Activated naive CD8-positive, alpha-beta T cell treated with anti-CD3 and anti-CD28 coated beads, Interleukin-2, amount 50 U/mL, for 16 hours (primary cell): ENCODE measurements around the gene PDCD1.

Experiments
- DNase-seq: peaks from one replicate; pipeline ENCODE4 v3.0.0-alpha.2; 2020; ENCODE audit warnings: low read depth, low spot score

The PDCD1 gene

DNA sequence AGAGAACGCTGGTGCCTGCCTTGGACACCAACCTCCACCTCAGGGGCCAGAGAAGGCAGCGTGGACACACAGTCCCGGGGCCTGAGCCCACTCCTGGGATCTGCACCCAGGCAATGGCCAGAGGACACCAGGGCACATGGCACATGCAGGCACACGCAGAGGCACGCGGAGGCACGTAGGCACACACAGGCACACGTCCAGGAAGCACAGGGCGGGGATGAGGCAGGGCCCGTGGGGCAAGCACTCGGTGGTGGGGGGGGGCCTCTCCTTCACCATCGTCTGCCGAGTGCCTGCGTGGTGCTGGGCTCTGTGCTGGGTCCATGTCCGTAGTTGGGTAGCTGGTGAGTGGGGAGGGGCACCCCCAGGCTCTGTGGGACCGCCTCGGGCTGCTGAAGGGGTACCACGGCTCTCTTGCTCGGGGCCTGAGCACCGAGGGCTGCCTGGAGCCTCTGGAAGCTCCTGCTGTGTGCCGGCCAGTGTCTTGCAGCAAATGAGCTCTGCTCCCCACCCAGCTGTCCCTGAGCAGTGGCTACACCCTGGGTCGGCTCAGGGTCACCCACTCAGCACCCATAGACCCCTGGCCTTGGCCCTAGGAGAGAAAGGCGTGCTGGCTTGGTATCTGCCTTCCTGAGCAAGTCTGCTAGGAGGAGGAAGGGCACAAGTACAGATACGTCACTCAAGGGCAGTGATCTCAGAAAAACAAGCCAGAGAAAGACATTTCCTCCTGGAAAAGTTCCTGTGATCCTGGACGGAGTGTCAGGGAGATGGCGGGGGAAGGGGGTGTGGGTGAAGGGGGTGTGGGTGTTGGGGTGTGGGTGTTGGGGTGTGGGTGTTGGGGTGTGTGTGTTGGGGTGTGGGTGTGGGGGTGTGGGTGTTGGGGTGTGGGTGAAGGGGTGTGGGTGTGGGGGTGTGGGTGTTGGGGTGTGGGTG, 37.3 kb upstream of the PDCD1 start:
- no peak for DNase-seq

DNA sequence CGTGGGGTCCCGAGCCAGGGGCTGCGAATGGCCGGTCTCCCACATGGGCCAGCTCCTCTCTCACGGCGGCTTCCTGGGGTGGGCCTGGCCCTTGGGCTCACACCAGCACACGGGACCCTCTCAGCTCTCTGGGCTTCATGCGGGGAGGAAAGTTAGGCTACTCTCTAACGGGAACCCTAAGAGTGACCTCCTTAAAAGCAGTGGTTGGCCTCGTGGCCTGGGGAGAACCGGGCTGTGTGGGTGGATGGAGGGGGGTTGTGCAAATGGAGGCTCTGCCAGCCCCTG, 36.7 kb upstream of the PDCD1 start:
- DNase-seq, result no peak

DNA sequence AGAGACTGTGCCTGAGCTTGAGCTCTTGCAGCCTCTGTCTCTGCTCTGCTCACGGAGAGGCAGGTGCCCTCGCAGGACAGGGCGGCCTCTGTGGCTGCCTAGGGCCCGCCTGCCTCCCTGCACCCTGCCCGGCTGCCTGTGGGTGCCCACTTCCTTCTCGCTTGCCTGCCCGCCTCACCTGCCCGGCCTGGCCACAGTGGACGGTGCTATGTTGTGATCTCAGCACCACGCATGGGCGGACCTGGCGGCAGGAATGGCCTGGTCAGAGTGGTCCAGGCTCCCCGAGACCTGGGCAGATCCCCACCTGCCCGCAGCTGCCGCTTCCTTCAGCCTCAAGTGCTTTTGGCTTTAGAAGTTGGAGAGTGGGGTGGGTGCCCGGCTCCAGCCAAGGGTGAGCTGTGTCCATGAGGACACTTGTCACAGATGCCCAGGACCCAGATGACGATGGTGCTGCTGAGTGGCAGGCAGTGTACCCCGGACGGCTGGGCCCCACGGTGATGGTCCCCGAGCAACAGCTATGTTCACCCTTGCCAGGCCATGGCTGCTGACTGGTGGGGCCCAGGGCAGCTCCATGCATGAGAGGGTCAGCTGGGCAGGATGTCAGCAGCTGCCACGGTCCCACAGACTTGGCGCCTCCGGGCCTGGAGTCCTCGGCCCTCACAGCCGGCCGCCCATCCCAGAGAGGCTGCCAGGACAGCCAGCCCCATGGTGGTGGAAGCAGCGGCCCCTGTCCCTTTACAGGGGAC, 36.2 kb upstream of the PDCD1 start:
- DNase-seq, result no peak

DNA sequence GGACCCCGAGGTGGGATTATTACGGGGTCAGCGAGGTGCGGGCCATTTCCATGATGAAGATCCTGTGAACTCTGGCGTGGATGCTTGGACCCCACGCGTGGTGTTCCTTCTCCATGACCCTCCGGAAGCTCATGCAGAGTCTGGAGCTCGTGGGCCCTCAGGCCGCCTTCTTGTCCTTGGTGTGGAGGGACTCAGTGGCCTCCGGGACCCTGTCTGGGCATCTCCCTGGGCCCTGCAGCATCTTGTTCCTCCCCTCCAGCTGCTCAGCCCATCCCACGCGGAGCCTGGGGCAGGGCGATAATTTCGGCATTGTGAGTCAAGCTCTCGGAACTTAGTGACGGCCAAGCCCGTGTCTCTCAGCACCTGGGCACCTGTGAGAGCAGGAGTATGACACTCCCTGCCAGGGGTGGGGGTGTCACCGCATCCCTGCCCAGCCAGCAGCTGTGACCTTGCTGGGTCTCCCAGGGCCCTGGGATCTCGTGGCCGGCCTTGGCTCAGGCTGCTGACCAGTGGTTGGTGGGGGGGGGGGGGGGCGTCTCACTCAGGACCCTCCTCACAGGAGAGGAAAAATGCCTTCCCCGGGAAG, 35.5 kb upstream of the PDCD1 start:
- no peak for DNase-seq

DNA sequence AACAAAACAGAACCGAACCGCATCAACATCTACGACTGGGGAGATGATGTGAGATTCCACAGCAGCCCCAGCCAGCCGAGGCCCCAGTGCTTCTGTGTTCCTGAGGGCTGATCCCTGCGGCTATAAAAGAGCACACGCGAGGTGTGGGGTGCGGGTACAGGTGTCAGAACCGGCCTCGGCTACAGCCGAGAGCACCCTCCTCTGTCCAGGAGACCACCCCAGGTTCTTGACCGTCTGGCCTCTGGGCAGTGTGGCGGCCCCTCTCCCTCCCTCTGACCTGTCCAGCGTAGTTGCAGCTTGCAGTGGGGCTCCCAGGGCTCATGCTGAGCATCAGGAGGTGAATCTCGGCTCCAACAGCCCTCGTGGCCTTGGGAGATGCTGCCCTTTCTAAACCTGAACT, 34.6 kb upstream of the PDCD1 start:
- DNase-seq, result no peak

DNA sequence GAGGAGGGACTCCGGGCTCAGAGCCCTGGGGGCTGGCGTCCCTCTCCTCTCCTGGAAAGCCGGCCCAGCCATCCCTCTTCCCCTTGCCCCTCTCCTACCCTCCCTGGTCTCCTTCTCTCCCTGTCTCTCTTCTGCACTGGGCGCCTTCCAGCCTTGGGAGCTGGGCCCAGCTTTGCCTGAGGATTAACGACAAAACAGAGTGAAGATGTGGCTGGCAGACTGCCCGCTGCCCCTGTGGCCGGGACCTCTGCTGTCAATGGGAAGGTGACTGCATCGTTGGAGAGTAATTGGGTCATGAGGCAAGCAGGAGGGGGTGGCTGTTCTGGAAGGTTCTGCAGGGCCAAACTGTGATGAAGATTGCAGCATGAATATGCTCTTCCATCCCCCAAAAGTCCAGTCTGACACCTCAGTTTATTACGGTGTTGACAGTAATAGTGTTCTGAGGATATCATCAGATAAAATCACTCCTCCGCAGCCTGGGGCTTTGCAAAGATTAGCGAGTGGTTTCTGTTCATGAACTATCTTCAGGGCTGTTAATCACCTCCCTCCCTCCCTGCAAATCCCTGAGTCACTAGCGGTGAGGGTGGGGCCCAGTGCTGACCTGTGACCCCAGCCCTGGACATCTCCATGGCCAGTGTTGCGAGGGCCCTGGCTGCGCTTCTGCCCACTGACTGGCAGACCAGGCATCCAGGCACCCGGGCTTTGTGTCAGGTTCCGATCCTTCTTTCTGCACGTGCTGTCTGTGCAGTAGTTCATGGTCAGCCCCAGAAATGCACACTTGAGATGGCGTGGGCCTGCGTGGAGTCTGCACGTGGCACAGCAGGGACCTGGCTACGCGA, 33.8 kb upstream of the PDCD1 start:
- no peak for DNase-seq

DNA sequence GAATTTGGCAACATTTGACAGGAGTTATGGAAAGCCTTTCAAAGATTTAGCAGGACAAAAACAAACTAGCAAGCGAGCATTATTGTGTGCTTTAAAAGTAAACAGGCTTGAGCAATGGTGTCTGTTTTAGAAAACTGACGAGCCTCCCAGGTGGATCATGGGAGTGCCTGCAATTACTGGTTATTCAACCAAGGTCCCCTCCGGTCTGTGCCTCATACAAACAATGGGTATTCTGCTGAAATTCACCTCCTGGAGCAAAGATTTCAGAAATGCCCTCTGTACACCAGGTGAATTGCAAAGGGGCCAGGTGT, 33.2 kb upstream of the PDCD1 start:
- DNase-seq, result no peak

DNA sequence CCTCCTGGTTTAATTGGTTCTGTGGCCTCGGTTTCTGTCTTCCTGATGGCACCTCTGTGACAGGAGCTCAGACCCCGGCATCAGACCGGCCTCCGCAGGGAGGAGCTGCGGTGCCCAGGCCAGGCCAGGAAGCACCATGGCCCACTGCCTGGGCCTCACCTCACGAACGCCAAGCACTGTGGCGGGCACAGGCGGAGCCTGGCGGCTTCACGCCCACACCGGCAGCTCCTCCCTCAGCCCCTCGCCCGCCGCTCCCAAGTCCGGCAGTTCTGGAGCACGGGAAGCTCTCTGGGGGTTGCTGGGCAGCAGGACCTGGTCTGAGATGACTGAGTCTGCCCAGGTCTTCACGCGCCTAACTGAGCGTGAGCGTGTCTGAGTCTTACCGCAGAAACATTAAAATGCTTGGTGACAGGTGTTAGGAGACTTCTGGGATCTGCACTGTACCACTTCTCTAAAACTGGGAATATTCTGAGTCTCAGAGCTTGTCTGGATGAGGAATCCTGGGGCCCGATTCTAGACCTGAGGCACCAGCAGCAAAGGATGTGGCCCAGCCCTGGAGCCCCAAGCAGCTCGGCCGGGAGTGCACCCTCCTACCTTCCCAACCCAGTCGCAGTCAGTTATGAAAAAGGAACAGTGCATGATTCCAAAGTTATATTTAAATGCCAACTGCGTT, 32.8 kb upstream of the PDCD1 start:
- DNase-seq, result no peak

DNA sequence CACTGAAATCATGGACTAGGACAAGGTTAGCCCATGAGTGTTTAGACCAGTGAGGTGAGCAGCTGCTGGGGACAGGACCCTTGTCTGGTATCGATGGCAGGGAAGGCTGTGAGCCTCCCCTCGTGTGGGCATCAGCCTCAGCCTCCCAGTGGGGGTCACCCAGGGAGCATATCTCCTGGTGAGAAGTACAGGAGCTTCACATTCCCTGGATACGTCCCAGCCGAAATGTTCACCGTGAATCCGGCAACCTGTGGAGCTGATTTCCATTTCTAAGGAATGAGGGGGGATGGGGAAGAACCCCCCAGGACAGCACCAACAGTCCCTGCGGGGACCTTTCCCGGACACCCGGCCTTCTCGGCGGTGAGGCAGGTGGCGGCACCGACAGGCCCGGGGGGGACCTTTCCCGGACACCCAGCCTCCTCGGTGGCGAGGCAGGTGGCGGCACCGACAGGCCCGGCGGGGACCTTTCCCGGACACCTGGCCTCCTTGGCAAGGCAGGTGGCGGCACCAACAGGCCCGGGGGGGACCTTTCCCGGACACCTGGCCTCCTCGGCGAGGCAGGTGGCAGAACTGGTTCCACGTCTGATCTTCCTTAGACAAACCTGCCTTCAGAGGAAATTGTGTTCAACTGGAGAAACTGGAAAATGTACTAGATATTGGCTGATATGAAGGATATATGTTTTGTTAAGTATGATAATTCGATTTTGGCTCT, 32.0 kb upstream of the PDCD1 start:
- DNase-seq, result no peak

DNA sequence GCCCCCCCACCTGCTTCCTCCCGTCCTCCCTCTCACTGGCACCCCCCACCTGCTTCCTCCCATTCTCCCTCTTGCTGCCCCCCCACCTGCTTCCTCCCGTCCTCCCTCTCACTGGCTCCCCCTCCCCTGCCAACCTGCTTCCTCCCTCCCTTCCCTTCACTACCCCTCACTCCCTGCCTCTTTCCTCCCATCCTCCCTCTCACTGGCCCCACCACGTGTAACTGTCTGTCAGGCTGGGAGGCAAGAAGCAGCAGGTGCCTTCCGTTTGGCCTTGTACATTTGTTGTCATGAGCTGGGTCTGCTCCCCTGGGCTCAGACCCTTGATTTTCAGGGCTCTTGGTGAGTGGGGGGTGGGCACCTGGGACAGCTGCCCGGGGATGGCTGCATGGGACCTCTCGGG, 29.9 kb upstream of the PDCD1 start:
- no peak for DNase-seq

DNA sequence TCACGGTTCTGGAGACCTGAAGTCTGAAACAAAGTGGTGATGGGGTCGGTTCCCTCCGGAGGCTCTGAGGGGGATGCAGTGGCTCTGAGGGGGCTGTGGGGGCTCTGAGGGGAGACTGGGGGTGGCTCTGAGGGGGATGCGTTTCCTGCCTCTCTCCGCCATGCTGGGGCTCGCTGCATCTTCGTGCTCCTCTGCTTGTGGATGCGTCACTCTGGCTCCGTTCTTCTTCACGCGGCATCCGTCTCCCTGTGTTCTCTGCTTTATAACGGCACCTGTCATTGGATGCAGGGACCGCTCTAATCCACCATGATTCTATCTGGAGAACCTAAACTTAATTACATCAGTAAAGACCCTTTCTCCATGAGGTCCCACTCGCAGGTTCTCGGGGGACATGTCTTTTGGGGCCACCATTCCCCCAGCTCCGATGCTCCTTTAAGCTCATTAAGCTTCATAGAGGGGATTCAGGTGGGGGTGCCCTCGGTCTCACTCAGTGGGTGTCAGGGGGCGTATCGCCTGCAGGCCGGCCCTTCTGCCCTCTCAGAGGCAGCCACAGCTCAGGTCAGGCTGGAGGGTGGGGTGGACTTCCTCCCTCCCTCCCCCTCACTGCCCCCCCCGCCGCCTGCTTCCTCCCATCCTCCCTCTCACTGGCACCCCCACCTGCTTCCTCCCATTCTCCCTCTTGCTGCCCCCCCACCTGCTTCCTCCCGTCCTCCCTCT, 29.3 kb upstream of the PDCD1 start:
- DNase-seq, result no peak

DNA sequence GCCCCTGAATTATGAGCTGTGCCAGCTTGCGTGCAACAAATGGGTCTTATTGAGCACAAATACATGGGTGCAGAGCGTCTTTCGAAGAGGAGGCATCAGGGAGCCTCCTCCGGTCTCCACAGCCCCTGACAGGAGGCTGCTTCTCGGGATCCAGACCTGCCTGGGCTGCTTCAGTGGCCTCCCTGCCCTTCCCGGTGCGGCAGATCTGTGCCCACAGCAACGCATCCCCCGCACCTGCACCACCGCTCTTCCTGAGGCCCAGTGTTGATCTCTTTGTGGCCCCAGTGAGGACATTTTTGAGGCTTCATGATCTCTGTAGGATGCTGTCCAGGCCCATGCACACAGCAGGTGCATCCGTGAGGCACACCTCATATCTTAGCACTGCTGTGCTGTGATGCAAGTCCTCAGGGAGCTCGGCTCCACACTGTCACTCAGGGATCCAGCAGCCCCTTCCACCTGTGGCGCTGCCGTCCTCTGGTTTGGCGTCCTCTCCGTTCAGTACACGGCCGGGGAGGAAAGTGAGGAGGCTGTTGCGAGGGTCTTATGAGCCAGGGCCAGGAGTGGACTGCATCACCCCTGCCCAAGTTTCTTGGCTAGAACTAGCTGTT, 28.2 kb upstream of the PDCD1 start:
- DNase-seq, result no peak

DNA sequence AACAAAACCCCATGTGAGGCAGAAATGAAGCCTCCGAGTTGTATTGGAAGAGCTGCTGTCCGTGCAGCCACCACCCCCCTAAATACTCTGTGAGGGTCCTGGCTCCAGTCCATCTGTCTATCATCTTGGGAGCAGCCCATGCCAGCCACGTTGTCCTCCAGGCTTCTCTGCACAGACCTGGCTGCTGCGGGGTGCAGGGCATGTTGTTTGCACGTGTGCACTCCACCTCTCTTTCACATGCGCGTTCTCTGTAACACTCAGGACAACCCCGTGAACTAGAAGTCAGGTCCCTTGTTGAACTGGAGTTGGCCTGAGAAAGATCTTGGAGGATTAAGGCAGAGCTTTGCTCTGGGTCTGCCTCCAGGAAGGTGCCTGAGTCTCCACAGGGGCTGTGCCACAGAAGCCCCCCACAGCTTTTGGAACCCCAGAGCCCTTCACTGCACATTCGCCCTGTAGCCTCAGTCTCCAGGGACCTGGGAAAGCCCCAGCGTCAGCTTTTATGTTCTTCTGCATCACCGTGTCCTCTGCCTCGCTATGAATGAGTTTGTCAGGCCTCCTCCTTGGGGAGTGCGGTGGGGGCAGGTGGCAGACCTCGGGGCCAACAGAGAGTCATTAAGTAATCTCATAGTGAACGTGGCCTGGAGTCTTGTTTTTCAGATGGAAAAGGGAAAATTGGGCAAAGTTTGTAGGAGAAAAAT, 27.4 kb upstream of the PDCD1 start:
- DNase-seq, result no peak

DNA sequence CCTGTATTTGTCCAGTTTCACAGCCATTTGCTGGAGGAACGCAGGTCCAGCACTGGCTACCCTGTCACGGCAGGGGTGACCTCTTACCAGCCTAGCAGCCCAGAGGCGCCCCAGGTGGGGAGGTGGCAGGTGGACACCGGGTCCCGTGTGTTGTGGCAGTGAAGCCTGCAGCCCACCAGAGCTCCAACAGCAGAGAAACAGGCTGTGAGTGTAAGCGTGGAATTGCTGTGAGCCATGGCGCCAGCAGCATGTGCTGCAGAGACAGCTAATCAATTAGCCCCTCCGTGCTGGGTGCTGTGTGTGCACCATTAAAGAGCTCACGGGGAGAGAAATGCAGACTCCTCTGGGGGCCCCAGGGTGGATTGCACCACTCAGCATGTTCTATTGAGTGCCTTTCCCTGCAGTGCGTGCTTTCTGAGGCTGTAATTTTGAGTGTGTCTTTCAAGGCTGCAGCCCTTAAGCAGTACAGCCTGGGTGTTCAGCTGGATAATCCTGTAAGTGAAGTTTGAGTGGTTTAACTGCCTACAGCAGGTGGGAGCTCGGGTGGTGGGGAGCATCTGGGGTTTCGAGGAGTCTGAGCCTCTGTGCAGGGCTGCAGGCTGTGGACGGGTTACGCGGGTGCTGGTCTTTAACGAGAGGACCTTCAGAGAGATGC, 26.7 kb upstream of the PDCD1 start:
- no peak for DNase-seq

DNA sequence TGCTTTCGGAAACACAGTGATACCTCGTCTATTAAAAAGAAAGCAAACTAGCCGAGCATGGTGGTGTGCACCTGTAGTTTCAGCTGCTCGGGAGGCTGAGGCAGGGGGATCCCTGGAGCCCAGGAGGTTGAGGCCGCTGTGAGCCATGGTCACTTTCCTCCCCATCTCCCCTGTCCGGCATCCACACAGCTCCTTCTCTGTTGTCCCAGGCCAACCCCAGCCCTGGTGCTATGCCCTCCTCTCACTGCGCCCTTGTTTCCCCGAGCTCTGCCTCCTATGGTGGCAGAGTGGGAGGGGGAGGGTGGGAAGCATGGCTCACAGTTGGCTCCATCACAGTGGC, 26.2 kb upstream of the PDCD1 start:
- no peak for DNase-seq

DNA sequence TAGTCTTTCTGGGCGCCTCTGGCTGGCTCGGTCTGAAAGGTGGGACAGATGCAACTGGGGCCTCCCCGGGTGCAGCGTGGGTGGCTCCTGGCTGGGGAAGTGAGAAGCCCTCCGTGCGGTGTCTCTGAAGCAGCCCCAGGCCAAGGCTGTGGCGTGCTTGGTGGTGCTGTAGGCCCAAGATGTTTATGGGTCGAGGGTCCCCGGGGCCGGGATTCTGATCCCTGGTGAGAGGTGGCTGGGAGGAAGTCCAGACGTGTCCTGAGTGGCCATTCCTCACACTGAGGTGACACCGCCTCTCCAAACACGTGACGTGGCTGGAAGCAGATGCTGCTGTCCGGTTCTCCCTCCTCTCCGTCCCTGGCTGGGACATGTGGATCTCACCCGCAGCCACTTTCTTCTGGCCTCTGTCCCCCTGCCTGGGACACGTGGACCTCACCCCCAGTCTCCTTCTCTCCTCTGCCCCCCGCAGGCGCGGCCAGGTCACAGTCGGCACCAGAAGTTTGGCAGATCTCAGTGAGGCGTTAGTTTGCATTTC, 23.5 kb upstream of the PDCD1 start:
- DNase-seq, result peak; percentile 74

DNA sequence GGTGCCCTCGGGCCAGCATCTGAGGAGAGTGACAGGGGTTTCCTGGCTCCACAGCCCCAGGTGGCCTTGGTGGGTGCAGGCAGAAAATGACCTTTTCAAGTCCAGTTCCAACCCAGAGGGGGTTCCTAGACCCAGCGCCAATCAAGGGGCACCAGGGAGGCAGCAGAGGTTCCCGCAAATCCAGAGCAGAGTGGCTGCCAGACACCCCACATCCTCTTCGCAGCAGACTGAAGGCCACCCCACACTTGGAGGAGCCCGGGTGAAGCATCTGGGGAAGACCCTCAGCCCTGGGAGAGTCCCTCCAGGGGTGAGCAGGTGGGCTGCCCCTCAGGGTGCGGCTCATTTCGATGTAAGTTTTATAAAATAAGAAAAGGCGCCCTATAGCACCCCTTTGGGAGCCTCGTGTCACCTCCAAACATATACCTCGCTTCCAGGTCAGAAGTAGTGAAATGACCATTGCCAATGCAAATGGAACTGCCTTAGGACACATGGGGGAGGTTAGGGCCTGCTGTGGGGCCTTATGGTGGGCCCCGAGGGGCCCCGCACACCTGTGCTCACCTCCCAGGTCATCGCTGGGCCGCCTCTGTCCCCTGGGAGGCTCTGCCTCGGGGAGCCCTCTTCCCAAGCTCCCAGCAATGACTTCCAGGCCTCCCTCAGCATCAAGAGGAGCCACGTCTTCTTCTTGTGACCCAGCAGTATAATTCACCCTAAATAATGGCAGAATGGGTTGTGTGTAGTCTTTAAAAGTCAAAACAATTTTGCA, 21.8 kb upstream of the PDCD1 start:
- no peak for DNase-seq

DNA sequence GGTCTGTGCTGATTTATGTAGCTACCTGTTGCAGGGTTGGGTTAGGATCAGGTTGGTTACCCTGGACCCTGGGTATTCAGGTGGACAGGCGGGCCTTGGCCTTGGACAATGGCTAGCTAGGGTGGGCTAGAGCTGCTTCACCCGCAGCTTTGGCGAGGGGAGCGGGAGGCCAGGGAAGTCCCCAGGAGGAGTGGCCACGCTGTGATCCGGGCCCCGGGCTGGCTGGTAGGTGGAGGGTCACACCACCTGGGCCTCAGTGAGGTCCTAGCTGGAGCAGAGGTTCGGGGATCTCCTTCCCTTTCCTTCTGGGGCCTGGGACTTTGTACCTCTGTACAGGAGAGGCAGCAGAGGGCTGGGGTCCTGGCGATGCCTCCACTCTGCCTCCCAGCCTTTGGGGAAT, 20.6 kb upstream of the PDCD1 start:
- DNase-seq, result no peak
